ENCODE measurements around the gene SNPH.

The SNPH gene

DNA sequence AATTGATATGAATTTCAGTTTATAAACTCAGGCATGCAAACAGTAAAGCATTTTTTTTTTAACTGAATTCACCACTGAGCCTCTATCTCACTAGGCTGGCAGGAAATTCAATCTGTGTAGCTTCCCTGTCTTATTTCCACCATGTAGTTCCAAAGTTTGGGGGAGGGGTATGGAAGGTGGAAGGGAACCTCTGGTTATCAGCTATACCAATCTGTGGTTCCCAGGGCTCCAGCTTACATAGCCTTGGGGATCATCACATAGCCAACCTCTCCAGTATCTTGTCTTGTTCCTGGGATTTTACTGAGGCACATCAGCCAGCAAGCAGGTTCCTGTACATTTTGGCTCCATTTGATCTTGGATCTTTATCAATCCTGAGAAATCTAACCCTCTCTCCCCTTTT is 24.6 kb upstream of the SNPH start:
- Histone ChIP-seq H3K4me2 (ENCODE audit: low read depth, low read length) (no peak overlapping the region), H3K9me3 (replicated peaks; ENCODE audit: insufficient read depth, low read length) (no peaks in the 10 kb centered on the region), H3K36me3 (replicated peaks; ENCODE audit: insufficient read depth, low read length) (no peaks in the 10 kb centered on the region), H3K4me3 (ENCODE audit: low read length) (no peak overlapping the region), H2AFZ (ENCODE audit: low read length) (no peak overlapping the region), H3K27ac (ENCODE audit: low read length) (no peak overlapping the region), H4K20me1 (ENCODE audit: insufficient read depth, low read length) (no peaks in the 10 kb centered on the region), H3K4me1 (ENCODE audit: low read length) (peaks cover under 1% of the 10 kb centered on the region; the same call in 1 of the 2 replicates), H3K9ac (ENCODE audit: low read length) (no peak overlapping the region), H3K9me2 (replicated peaks; ENCODE audit: insufficient read depth, low read length) (no peaks in the 10 kb centered on the region), H3K27me3 (replicated peaks; ENCODE audit: insufficient read depth, low read length) (no peaks in the 10 kb centered on the region), H3F3A (ENCODE audit: insufficient read depth, low read length) (no peaks in the 10 kb centered on the region), H3K79me2 (ENCODE audit: low read length) (no peaks in the 10 kb centered on the region)
- DNase-seq = no peak
- no peak for TF ChIP-seq EZH2 (optimal IDR thresholded peaks at IDR 0.05; ENCODE audit: low read depth, low read length)
- TF ChIP-seq, protein P1, sequence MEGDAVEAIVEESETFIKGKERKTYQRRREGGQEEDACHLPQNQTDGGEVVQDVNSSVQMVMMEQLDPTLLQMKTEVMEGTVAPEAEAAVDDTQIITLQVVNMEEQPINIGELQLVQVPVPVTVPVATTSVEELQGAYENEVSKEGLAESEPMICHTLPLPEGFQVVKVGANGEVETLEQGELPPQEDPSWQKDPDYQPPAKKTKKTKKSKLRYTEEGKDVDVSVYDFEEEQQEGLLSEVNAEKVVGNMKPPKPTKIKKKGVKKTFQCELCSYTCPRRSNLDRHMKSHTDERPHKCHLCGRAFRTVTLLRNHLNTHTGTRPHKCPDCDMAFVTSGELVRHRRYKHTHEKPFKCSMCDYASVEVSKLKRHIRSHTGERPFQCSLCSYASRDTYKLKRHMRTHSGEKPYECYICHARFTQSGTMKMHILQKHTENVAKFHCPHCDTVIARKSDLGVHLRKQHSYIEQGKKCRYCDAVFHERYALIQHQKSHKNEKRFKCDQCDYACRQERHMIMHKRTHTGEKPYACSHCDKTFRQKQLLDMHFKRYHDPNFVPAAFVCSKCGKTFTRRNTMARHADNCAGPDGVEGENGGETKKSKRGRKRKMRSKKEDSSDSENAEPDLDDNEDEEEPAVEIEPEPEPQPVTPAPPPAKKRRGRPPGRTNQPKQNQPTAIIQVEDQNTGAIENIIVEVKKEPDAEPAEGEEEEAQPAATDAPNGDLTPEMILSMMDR (IDR thresholded peaks at IDR 0.05; ENCODE audit: low read length) = no peak
- TF ChIP-seq EZH2phosphoT487 (IDR thresholded peaks at IDR 0.05; ENCODE audit: low read length) = no peak

DNA sequence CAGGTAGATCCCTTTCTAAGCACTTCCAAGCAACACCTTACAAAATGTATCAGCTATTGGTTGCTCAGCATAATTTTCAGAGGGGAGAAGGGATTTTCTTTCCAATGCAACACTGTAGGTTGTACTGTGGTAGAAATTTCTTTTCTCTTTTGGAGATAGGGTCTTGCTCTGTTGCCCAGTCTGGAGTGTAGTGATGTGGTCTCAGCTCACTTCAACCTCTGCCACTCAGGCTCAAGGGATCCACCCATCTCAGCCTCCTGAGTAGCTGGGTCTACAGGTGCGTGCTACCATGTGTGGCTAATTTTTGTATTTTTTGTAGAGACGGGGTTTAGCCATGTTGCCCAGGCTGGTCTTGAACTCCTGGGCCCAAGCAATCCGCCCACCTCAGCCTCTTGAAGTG is 24.0 kb upstream of the SNPH start:
- Histone ChIP-seq H4K20me1 (ENCODE audit: insufficient read depth, low read length) (no peaks in the 10 kb centered on the region), H3K4me3 (ENCODE audit: low read length) (no peak overlapping the region), H3K4me1 (ENCODE audit: low read length) (peaks cover 7% of the 10 kb centered on the region), H3K9me2 (replicated peaks; ENCODE audit: insufficient read depth, low read length) (no peaks in the 10 kb centered on the region), H3K27me3 (replicated peaks; ENCODE audit: insufficient read depth, low read length) (no peaks in the 10 kb centered on the region), H2AFZ (ENCODE audit: low read length) (no peak overlapping the region), H3K27ac (ENCODE audit: low read length) (no peak overlapping the region), H3K79me2 (ENCODE audit: low read length) (no peaks in the 10 kb centered on the region), H3K9me3 (replicated peaks; ENCODE audit: insufficient read depth, low read length) (no peaks in the 10 kb centered on the region), H3K9ac (ENCODE audit: low read length) (no peak overlapping the region), H3K36me3 (replicated peaks; ENCODE audit: insufficient read depth, low read length) (no peaks in the 10 kb centered on the region), H3K4me2 (ENCODE audit: low read depth, low read length) (no peak overlapping the region), H3F3A (ENCODE audit: insufficient read depth, low read length) (peaks cover 2% of the 10 kb centered on the region)
- DNase-seq = no peak
- TF ChIP-seq EZH2phosphoT487 (IDR thresholded peaks at IDR 0.05; ENCODE audit: low read length) = no peak
- no peak for TF ChIP-seq EZH2 (optimal IDR thresholded peaks at IDR 0.05; ENCODE audit: low read depth, low read length)
- TF ChIP-seq, protein P1 (IDR thresholded peaks at IDR 0.05; ENCODE audit: low read length) = no peak

GRCh38 chr20:1242530-1242929 is 23.6 kb upstream of the SNPH start:
- Histone ChIP-seq H3K36me3 (replicated peaks; ENCODE audit: insufficient read depth, low read length) (no peaks in the 10 kb centered on the region), H3K4me2 (ENCODE audit: low read depth, low read length) (no peak overlapping the region), H2AFZ (ENCODE audit: low read length) (no peak overlapping the region)

More at GRCh38 chr20:1242530-1242929, 23.6 kb upstream of the SNPH start:
- no peaks in the 10 kb centered on the region for H3K9me2 ChIP-seq (replicated peaks; ENCODE audit: insufficient read depth, low read length)
- no peak overlapping the region for H3K9ac ChIP-seq (ENCODE audit: low read length)
- TF ChIP-seq EZH2 (optimal IDR thresholded peaks at IDR 0.05; ENCODE audit: low read depth, low read length) (no peak), EZH2phosphoT487 (IDR thresholded peaks at IDR 0.05; ENCODE audit: low read length) (no peak)
- TF ChIP-seq, protein P1 (IDR thresholded peaks at IDR 0.05; ENCODE audit: low read length) = no peak
- no peaks in the 10 kb centered on the region for H3K79me2 ChIP-seq (ENCODE audit: low read length)
- H3K9me3 ChIP-seq (replicated peaks; ENCODE audit: insufficient read depth, low read length) = no peaks in the 10 kb centered on the region
- DNase-seq = no peak
- peaks cover 6% of the 10 kb centered on the region for H3F3A ChIP-seq (ENCODE audit: insufficient read depth, low read length)
- H3K4me1 ChIP-seq (ENCODE audit: low read length) = peaks cover 12% of the 10 kb centered on the region
- no peaks in the 10 kb centered on the region for H4K20me1 ChIP-seq (ENCODE audit: insufficient read depth, low read length)
- no peaks in the 10 kb centered on the region for H3K27me3 ChIP-seq (replicated peaks; ENCODE audit: insufficient read depth, low read length)
- no peak overlapping the region for H3K27ac ChIP-seq (ENCODE audit: low read length)
- H3K4me3 ChIP-seq (ENCODE audit: low read length) = no peak overlapping the region
